Activated naive CD4-positive, alpha-beta T cell treated with anti-CD3 and anti-CD28 coated beads, Interleukin-2, amount 10 ng/mL, durations not matched to agents 7 days and 5 days (primary cell): ENCODE measurements around the gene CFAP52.
"Not testable (repeated sequence)": the region's sequence is repeated elsewhere in the genome, so short reads cannot be mapped to it uniquely, and the experiment has no call there.

ENCODE experiments used
- CTCF ChIA-PET: fragments of 350-600 bp; sonication (Branson Sonifier 250); formaldehyde crosslinking; loops from one replicate; lab custom pipeline; 2021; ENCODE audit warnings: antibody characterized with exemption; lab: Charles Lee
- DNase-seq: peaks from one replicate; pipeline ENCODE4 v3.0.0-alpha.2; 2020
- H3K27ac Mint-ChIP-seq: one replicate; pipeline ENCODE4 v1.8.0; 2021; ENCODE audit warnings: mild to moderate bottlenecking, moderate library complexity, mixed read lengths
- H3K27me3 Mint-ChIP-seq: one replicate; pipeline ENCODE4 v1.8.0; 2021; ENCODE audit warnings: mild to moderate bottlenecking, mixed read lengths
- H3K36me3 Mint-ChIP-seq: one replicate; pipeline ENCODE4 v1.8.0; 2021; ENCODE audit warnings: mixed read lengths
- H3K4me1 Mint-ChIP-seq: one replicate; pipeline ENCODE4 v1.8.0; 2021; ENCODE audit warnings: mixed read lengths
- H3K4me3 Mint-ChIP-seq: one replicate; pipeline ENCODE4 v1.8.0; 2021; ENCODE audit warnings: mild to moderate bottlenecking, moderate library complexity, mixed read lengths
- H3K9me3 Mint-ChIP-seq: one replicate; pipeline ENCODE4 v1.8.0; 2021; ENCODE audit warnings: mixed read lengths

CFAP52 gene

GRCh38 chr17:9645851-9646545, 69.6 kb downstream of the CFAP52 start:
- Mint-ChIP-seq H3K27ac (no peak overlapping the region), H3K27me3 (peaks cover 59% of the 10 kb centered on the region), H3K4me1 (peaks cover 17% of the 10 kb centered on the region), H3K4me3 (peak overlapping the region; percentile 64), H3K36me3 (peaks cover 2% of the 10 kb centered on the region), H3K9me3 (no peaks in the 10 kb centered on the region)
- CTCF ChIA-PET: interaction anchor here (0.7 kb wide), 1 partner anchor 32 kb away, joined by 3 read pairs; no protein-coding TSS in a partner anchor
- peak; percentile 27 for DNase-seq

DNA sequence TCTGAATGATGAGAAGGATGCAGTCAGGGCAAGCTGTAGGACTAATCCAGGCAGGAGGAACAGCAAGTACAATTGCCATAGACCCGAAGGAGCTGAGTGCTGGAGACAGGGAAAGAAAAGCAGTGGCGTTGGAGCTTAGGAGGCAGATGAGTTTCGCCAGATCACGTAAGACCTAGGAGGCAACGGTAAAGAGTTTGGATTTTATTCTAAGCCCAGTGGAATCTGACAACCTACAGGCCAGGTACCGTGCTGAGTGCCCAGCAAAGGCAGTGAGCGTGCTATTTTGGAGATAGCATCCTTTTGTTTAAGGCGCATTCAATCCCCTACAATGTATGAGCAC, 70.1 kb downstream of the CFAP52 start:
- H3K36me3 Mint-ChIP-seq: peaks cover 2% of the 10 kb centered on the region
- DNase-seq: no peak
- peaks cover 17% of the 10 kb centered on the region for H3K4me1 Mint-ChIP-seq
- H3K27me3 Mint-ChIP-seq: peaks cover 58% of the 10 kb centered on the region
- H3K27ac Mint-ChIP-seq: no peak overlapping the region
- H3K4me3 Mint-ChIP-seq: peak overlapping the region; percentile 64
- H3K9me3 Mint-ChIP-seq: no peaks in the 10 kb centered on the region
- CTCF ChIA-PET: interaction anchor here (0.7 kb wide), 1 partner anchor 31 kb away, joined by 3 read pairs; no protein-coding TSS in a partner anchor

DNA sequence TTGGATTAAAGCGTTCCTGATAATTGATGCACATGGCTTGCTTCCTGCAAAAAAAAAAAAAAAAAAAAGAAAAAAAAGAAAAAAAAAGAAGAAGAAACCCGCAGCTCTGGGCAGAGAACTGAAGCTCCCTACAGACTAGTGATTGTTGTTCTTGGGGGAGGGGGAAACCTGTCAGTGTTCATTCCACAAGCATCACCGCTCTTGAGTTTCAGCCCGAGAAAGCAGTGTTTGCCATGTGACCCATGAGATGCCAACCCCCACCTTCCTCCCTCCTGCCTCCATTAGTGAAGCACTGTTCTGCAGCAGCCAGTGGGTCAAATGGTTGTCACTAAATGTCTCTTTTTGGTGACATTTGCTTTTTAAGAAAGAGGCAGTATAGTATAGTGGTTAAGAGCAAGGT, 70.6 kb downstream of the CFAP52 start:
- Mint-ChIP-seq H3K36me3 (peaks cover 2% of the 10 kb centered on the region), H3K27me3 (peaks cover 57% of the 10 kb centered on the region), H3K27ac (no peak overlapping the region), H3K9me3 (no peaks in the 10 kb centered on the region), H3K4me1 (peaks cover 17% of the 10 kb centered on the region), H3K4me3 (no peak overlapping the region)
- CTCF ChIA-PET: interaction anchor here (0.7 kb wide), 1 partner anchor 31 kb away, joined by 3 read pairs; no protein-coding TSS in a partner anchor
- no peak for DNase-seq

DNA sequence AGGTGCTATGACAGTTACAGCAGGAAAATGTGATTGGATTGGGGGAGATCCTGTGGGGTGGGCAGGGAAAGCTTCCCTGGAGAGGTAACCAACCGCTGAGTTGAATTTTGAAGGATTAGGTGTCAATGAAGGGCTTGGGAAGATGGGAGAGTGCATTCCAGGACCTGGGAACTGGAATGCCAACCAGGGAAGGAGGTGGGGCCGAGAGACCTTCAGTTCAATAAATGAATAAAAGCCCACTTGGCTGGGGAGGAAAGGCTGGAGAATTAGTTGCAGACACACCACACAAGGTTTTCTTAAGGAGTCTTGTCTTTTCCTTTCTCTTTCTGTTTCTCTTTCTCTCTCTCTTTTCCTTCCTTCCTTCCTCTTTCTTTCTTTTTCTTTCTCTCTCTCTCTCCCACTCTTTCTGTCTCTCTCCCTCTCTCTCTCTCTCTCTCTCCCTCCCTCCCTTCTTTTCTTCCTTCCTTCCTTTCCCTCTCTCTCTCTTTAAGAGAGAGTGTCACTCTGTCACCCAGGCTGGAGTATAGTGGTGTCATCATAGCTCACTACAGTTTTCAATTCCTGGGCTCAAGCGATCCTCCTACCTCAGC, 72.2 kb downstream of the CFAP52 start:
- Mint-ChIP-seq H3K4me3 (no peak overlapping the region), H3K36me3 (peaks cover 2% of the 10 kb centered on the region), H3K27me3 (peaks cover 65% of the 10 kb centered on the region), H3K27ac (no peak overlapping the region), H3K9me3 (no peaks in the 10 kb centered on the region), H3K4me1 (peaks cover 17% of the 10 kb centered on the region)
- CTCF ChIA-PET: no interaction called here
- DNase-seq: no peak

GRCh38 chr17:9658593-9659211, 82.3 kb downstream of the CFAP52 start:
- Mint-ChIP-seq H3K27ac (no peak overlapping the region), H3K9me3 (no peaks in the 10 kb centered on the region), H3K27me3 (peaks cover 3% of the 10 kb centered on the region), H3K36me3 (no peaks in the 10 kb centered on the region), H3K4me1 (no peaks in the 10 kb centered on the region), H3K4me3 (no peak overlapping the region)
- CTCF ChIA-PET: no interaction called here
- DNase-seq: no peak

DNA sequence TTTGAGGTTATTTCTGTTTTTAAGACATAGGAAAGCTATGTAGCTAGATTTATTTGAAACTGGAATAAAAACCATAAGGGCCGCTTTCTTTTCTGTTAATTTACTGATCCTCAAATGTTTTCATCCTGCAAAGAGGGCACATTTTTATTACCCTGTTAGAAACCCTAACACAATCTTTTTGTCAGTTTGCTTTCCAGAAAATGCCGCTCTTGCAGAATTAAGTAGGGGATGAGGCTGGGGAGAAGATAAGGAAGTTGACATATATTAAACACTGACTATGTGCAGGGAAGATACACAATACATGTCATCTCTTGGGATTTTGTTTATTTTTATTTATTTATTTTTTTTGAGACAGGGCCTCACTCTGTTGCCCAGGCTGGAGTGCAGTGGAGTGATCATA, 84.6 kb downstream of the CFAP52 start:
- H3K4me3 Mint-ChIP-seq: no peak overlapping the region
- H3K4me1 Mint-ChIP-seq: peaks cover 3% of the 10 kb centered on the region
- DNase-seq: no peak
- no peaks in the 10 kb centered on the region for H3K27me3 Mint-ChIP-seq
- no peak overlapping the region for H3K27ac Mint-ChIP-seq
- CTCF ChIA-PET: no interaction called here
- H3K36me3 Mint-ChIP-seq: no peaks in the 10 kb centered on the region
- peaks cover 4% of the 10 kb centered on the region for H3K9me3 Mint-ChIP-seq

GRCh38 chr17:9663511-9663910, 87.1 kb downstream of the CFAP52 start:
- CTCF ChIA-PET, H3K27ac Mint-ChIP-seq, H3K4me3 Mint-ChIP-seq, H3K27me3 Mint-ChIP-seq, H3K36me3 Mint-ChIP-seq, DNase-seq, H3K9me3 Mint-ChIP-seq: not testable (repeated sequence)
- peaks cover 13% of the 10 kb centered on the region for H3K4me1 Mint-ChIP-seq

- DNase-seq: no peak
- no peak overlapping the region for H3K4me3 Mint-ChIP-seq
- CTCF ChIA-PET: no interaction called here
Observed at GRCh38 chr17:9666461-9667050, 90.1 kb downstream of the CFAP52 start.

GRCh38 chr17:9668517-9668916, 92.1 kb downstream of the CFAP52 start:
- no peak overlapping the region for H3K4me3 Mint-ChIP-seq
- no peak overlapping the region for H3K27ac Mint-ChIP-seq
- peaks cover 13% of the 10 kb centered on the region for H3K4me1 Mint-ChIP-seq
- no peaks in the 10 kb centered on the region for H3K36me3 Mint-ChIP-seq
- peaks cover 13% of the 10 kb centered on the region for H3K27me3 Mint-ChIP-seq
- no peak for DNase-seq
- H3K9me3 Mint-ChIP-seq: peaks cover 4% of the 10 kb centered on the region
- CTCF ChIA-PET: interaction anchor here (0.5 kb wide), 1 partner anchor 76 kb away, joined by 3 read pairs; no protein-coding TSS in a partner anchor

More at GRCh38 chr17:9666461-9667050, 90.1 kb downstream of the CFAP52 start:
- Mint-ChIP-seq H3K27me3 (peaks cover 13% of the 10 kb centered on the region), H3K36me3 (no peaks in the 10 kb centered on the region), H3K4me1 (peaks cover 13% of the 10 kb centered on the region), H3K27ac (peak overlapping the region; percentile 65), H3K9me3 (peaks cover 4% of the 10 kb centered on the region)

DNA sequence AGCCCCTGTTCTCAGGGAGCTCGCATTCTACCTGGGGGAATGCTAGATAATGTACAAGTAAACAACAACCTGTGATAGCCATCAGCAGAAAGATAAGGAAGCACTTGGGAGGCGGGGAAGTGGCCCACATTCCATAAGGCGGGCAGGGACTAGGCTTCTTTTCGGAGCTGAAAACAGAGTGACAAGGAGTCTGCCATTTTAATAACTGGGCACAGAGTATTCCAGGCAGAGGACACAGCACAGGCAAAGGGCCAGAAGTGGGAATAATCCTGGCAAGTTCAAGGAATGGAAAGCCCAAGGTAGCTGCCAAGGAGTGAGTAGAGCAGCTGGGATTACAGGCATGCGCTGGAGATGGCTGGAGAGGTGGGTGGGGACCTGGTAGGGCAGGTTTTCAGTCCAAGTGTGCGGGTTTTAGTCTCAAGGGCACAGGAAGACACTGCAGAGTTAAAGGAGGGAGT, 93.1 kb downstream of the CFAP52 start:
- Mint-ChIP-seq H3K27me3 (peaks cover 13% of the 10 kb centered on the region), H3K27ac (no peak overlapping the region), H3K36me3 (no peaks in the 10 kb centered on the region), H3K4me3 (no peak overlapping the region), H3K4me1 (peaks cover 13% of the 10 kb centered on the region), H3K9me3 (no peaks in the 10 kb centered on the region)
- CTCF ChIA-PET: no interaction called here
- DNase-seq: no peak

GRCh38 chr17:9670596-9670995, 94.2 kb downstream of the CFAP52 start:
- Mint-ChIP-seq H3K4me3 (no peak overlapping the region), H3K27ac (no peak overlapping the region), H3K9me3 (no peaks in the 10 kb centered on the region), H3K36me3 (no peaks in the 10 kb centered on the region), H3K4me1 (peaks cover 13% of the 10 kb centered on the region), H3K27me3 (peaks cover 16% of the 10 kb centered on the region)
- CTCF ChIA-PET: no interaction called here
- no peak for DNase-seq

GRCh38 chr17:9671559-9671958, 95.1 kb downstream of the CFAP52 start:
- Mint-ChIP-seq H3K27me3 (peaks cover 13% of the 10 kb centered on the region), H3K36me3 (no peaks in the 10 kb centered on the region), H3K9me3 (no peaks in the 10 kb centered on the region), H3K4me3 (no peak overlapping the region), H3K27ac (no peak overlapping the region), H3K4me1 (peaks cover 5% of the 10 kb centered on the region)
- no peak for DNase-seq
- CTCF ChIA-PET: no interaction called here

DNA sequence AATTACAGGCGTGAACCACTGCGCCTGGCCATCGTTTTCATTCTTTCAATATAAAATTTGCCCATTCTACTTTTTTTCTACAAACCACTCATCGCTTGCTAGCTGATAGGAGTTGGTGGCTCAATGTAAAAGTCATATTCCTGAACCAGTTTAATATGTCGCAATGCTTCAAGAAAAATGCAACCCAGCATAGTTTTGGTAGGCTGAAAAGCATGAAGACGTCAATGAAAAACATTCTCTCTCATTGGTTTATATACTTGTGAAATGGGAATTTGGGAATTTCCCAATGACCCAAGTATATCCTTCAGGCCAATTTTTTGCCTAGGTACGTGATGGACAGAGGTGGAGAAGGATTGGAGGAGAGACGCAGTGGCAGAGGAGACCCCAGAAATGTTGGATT, 95.8 kb downstream of the CFAP52 start:
- H3K27me3 Mint-ChIP-seq: peaks cover 12% of the 10 kb centered on the region
- CTCF ChIA-PET: no interaction called here
- H3K4me3 Mint-ChIP-seq: no peak overlapping the region
- H3K36me3 Mint-ChIP-seq: no peaks in the 10 kb centered on the region
- DNase-seq: no peak
- H3K9me3 Mint-ChIP-seq: no peaks in the 10 kb centered on the region
- no peaks in the 10 kb centered on the region for H3K4me1 Mint-ChIP-seq
- no peak overlapping the region for H3K27ac Mint-ChIP-seq

GRCh38 chr17:9672691-9673090, 96.2 kb downstream of the CFAP52 start:
- no peak for DNase-seq
- Mint-ChIP-seq H3K27ac (no peak overlapping the region), H3K4me1 (no peaks in the 10 kb centered on the region), H3K36me3 (no peaks in the 10 kb centered on the region), H3K9me3 (no peaks in the 10 kb centered on the region), H3K4me3 (no peak overlapping the region), H3K27me3 (peaks cover 12% of the 10 kb centered on the region)
- CTCF ChIA-PET: no interaction called here
